ENCODE results near the gene SV2C. TPM values are rescaled to one million over a fixed set of nuclear protein-coding genes. Genes with fewer than 3 reads are reported as not detected.

The SV2C gene
- polyA plus RNA-seq, 1 donor (not counting 4 experiments of a cell fraction or from before 2014, with no cell fraction given): 0.34 TPM

- FAIRE-seq: no peak
- Histone ChIP-seq H3K27me3 (ENCODE audit: control insufficient read depth, extremely low read depth, insufficient read depth, low read length) (peaks cover 3% of the 10 kb centered on the region), H2AFZ (ENCODE audit: control insufficient read depth, low read length) (no peak overlapping the region), H3K9me3 (ENCODE audit: control insufficient read depth, low read depth, low read length) (no peaks in the 10 kb centered on the region), H3K4me2 (ENCODE audit: control insufficient read depth, extremely low read depth, insufficient read depth, low read depth, low read length) (no peak overlapping the region), H3K79me2 (ENCODE audit: control insufficient read depth, insufficient read depth, low read length) (no peaks in the 10 kb centered on the region), H3K9me1 (ENCODE audit: control insufficient read depth, extremely low read depth, insufficient read depth, low read length) (no peaks in the 10 kb centered on the region), H3K36me3 (ENCODE audit: control insufficient read depth in 2 of 2, extremely low read depth in 1 of 2, insufficient read depth in 2 of 2, low read length in 2 of 2) (no peaks in the 10 kb centered on the region), H3K4me3 (ENCODE audit: control insufficient read depth in 2 of 3, extremely low read depth in 1 of 3, insufficient read depth in 2 of 3, low read depth in 1 of 3, low read length in 3 of 3) (no peak overlapping the region), H3K9ac (ENCODE audit: control insufficient read depth, extremely low read depth, insufficient read depth, low read length) (no peak overlapping the region), H3K27ac (ENCODE audit: control insufficient read depth, insufficient read depth, low read length) (no peak overlapping the region), H3K4me1 (ENCODE audit: control insufficient read depth, extremely low read depth, insufficient read depth, low read length) (no peaks in the 10 kb centered on the region), H4K20me1 (ENCODE audit: control insufficient read depth, extremely low read depth, insufficient read depth, low read length) (no peaks in the 10 kb centered on the region)
- peak in 2 of 3 experiments; percentile 33 to 64 for TF ChIP-seq CTCF (optimal IDR thresholded peaks at IDR 0.05 in 1 of 3, IDR thresholded peaks at IDR 0.05 in 1 of 3, conservative IDR thresholded peaks at IDR 0.05 in 1 of 3; ENCODE audit: extremely low read depth in 1 of 3, insufficient read depth in 2 of 3, low read length in 3 of 3)
- no peak for TF ChIP-seq EZH2 (IDR thresholded peaks at IDR 0.05; ENCODE audit: low read length)
- dilution Hi-C loops (cut with MboI; ENCODE audit: extremely low pct_ligation_motif_present, low sequenced_read_pairs): no loop called here
- no peak for DNase-seq (ENCODE audit: low read depth, low spot score)
These were observed 8.6 kb upstream of the SV2C start for GRCh38 chr5:76074487-76075065.

GRCh38 chr5:76081811-76082771, 1.1 kb upstream of the SV2C start:
- no peaks in the 10 kb centered on the region for H3K9me1 ChIP-seq (ENCODE audit: control insufficient read depth, extremely low read depth, insufficient read depth, low read length)
- no peaks in the 10 kb centered on the region for H3K79me2 ChIP-seq (ENCODE audit: control insufficient read depth, insufficient read depth, low read length)
- DNase-seq (ENCODE audit: low read depth, low spot score) (no peak), FAIRE-seq (no peak)
- peaks cover 54% of the 10 kb centered on the region for H3K27me3 ChIP-seq (ENCODE audit: control insufficient read depth, extremely low read depth, insufficient read depth, low read length)
- H3K4me2 ChIP-seq (ENCODE audit: control insufficient read depth, extremely low read depth, insufficient read depth, low read depth, low read length): no peak overlapping the region
- no peak overlapping the region for H3K27ac ChIP-seq (ENCODE audit: control insufficient read depth, insufficient read depth, low read length)
- no peaks in the 10 kb centered on the region for H3K36me3 ChIP-seq (ENCODE audit: control insufficient read depth in 2 of 2, extremely low read depth in 1 of 2, insufficient read depth in 2 of 2, low read length in 2 of 2)
- H2AFZ ChIP-seq (ENCODE audit: control insufficient read depth, low read length): no peak overlapping the region
- no peak overlapping the region for H3K4me3 ChIP-seq (ENCODE audit: control insufficient read depth in 2 of 3, extremely low read depth in 1 of 3, insufficient read depth in 2 of 3, low read depth in 1 of 3, low read length in 3 of 3)
- H3K9ac ChIP-seq (ENCODE audit: control insufficient read depth, extremely low read depth, insufficient read depth, low read length): no peak overlapping the region
- TF ChIP-seq EZH2 (IDR thresholded peaks at IDR 0.05; ENCODE audit: low read length) (peak; percentile 85), CTCF (optimal IDR thresholded peaks at IDR 0.05 in 1 of 3, IDR thresholded peaks at IDR 0.05 in 1 of 3, conservative IDR thresholded peaks at IDR 0.05 in 1 of 3; ENCODE audit: extremely low read depth in 1 of 3, insufficient read depth in 2 of 3, low read length in 3 of 3) (no peak)
- no peaks in the 10 kb centered on the region for H3K9me3 ChIP-seq (ENCODE audit: control insufficient read depth, low read depth, low read length)
- dilution Hi-C loops (cut with MboI; ENCODE audit: extremely low pct_ligation_motif_present, low sequenced_read_pairs): no loop called here
- H3K4me1 ChIP-seq (ENCODE audit: control insufficient read depth, extremely low read depth, insufficient read depth, low read length): no peaks in the 10 kb centered on the region
- no peaks in the 10 kb centered on the region for H4K20me1 ChIP-seq (ENCODE audit: control insufficient read depth, extremely low read depth, insufficient read depth, low read length)

All from keratinocyte (primary cell).